HG03103 (cell line): ENCODE measurements around the gene MLEC.

Source experiments
- ATAC-seq: cut with Tn5 transposase; IDR thresholded peaks from one replicate; pipeline ENCODE4 v1.9.1; 2021; ENCODE audit warnings: low read depth; ENCODE audit not compliant: unreplicated experiment

MLEC gene, protein sequence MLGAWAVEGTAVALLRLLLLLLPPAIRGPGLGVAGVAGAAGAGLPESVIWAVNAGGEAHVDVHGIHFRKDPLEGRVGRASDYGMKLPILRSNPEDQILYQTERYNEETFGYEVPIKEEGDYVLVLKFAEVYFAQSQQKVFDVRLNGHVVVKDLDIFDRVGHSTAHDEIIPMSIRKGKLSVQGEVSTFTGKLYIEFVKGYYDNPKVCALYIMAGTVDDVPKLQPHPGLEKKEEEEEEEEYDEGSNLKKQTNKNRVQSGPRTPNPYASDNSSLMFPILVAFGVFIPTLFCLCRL

DNA sequence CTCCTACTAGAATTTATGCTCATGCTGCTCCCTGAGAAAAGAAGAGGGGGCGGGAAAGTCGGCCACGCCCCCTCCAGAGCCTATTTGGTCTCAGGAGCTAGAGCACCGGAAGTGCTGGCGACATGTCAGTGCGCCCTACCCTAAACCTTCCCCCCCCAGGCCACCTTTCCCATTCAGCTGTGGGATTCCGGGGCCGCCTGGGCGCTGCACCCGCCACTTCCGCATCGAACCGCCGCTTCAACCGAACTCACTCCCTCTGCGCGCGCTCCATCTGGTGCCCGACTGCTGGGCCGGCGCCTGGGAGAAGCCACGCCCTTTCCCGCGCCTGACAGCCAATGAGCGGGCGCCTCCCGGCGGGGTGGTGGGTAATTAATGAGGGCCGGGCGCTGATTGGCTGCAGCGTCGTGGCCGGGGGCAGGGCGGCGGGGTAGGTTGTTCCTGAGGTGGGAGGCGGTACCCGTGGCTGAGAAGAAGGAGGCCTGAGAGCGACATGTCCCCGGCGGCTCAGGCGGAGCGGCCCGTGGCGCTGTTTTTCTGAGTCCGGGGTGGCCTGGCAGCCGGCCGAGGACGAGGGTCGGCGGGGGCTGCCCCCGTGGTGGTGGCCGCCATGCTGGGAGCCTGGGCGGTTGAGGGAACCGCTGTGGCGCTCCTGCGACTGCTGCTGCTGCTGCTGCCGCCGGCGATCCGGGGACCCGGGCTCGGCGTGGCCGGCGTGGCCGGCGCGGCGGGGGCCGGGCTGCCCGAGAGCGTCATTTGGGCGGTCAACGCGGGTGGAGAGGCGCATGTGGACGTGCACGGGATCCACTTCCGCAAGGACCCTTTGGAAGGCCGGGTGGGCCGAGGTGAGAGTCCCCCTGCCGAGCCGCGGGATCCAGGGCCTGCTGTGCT, at the start of gene MLEC:
Gene MLEC, plus strand, starts transcription at position 460 of the 888 bp plus-strand sequence. Its CDS starts 148 bp downstream, at position 608.
- ATAC-seq = peak; percentile 57

- peak; percentile 59 for ATAC-seq
Measured at GRCh38 chr12:120639771-120640721, 46.9 kb upstream of the MLEC start, which contains the start of gene CABP1. TSS of gene CABP1 (plus strand) at chr12:120640626. CDS start at chr12:120640686, 60 bp downstream.

GRCh38 chr12:120640861-120641833, 45.8 kb upstream of the MLEC start:
- ATAC-seq = peak; percentile 33

DNA sequence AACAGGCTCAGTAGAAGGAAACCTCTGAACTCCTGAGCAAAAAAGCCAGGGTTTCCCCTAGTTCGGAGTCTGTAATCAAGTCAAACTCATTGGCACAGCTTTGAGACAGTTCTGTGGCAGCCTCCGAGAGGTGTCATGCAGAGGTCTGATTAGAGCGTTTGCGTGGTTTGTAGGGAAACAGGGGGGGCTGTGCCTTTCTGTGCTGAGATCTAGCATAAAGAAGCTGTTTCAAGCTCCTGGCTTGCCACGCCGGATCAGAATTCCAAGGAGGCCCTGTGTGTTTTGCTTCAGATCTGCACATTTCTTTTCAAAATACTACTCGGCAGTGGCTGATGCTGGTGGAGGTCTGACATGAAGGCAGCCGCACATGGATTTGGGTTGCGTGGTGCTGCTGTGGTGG, 44.8 kb upstream of the MLEC start:
- ATAC-seq = no peak

GRCh38 chr12:120642826-120643225, 44.1 kb upstream of the MLEC start:
- ATAC-seq = no peak

DNA sequence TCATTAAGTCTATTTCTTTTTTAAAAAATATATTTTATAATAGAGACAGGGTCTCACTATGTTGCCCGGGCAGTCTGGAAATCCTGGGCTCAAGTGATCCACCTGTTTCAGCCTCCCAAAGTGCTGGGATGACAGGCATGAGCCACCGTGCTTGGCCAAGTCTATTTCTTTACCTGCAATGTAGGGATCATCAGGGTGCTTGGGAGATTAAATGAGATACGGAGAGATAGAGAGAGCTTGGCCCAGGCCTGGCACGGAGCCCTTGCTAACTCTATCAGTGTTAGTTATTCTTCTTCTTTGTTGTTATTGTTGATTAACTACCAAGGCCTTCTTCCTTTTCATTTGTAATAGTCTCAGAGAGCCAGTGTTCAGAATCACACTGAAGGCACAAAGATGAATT, 43.4 kb upstream of the MLEC start:
- ATAC-seq = no peak

DNA sequence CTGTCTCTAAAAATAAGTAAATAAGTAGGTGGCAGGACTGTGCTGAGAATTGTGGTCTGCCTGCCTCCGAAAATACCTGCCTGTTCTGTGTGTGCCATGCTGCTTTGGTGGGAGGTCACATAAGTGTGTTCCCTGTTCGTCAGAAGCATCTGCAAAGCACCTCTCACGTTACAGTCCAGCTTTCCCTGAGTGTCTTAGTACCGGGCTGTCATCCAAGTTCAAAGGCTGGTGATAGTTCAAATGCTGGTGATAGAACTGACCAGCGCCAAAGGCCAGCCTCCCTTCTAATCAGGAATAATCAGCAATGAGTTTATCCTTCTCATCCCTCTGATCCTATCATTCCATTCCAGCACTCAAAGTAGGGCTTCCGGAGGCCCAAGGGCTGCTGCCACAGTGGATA, 40.9 kb upstream of the MLEC start:
- no peak for ATAC-seq

- no peak for ATAC-seq
Measured at GRCh38 chr12:120647375-120647755, 39.6 kb upstream of the MLEC start.

- ATAC-seq = no peak
Measured at GRCh38 chr12:120649442-120650232, 37.3 kb upstream of the MLEC start.

- no peak for ATAC-seq
Measured at GRCh38 chr12:120650233-120650690, 36.7 kb upstream of the MLEC start.

GRCh38 chr12:120651821-120652220, 35.1 kb upstream of the MLEC start:
- ATAC-seq = no peak

GRCh38 chr12:120652656-120653435, 34.1 kb upstream of the MLEC start:
- no peak for ATAC-seq

DNA sequence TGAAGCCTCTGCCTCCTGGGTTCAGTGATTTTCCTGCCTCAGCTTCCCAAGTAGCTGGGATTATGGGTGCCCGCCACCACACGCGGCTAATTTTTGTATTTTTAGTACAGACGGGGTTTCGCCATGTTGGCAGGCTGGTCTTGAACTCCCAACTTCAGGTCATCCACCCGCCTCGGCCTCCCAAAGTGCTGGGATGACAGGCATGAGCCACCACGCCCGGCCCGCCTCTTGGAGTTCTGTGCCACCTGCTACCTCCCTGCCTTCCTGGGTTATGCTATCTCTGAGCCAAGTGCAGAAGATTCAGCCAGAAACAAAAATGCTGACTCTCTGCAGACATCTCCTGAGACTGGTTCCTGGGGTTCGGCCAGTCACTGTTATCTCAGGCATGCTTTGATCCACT, 33.3 kb upstream of the MLEC start:
- ATAC-seq = no peak

- no peak for ATAC-seq
Measured at GRCh38 chr12:120654656-120655055, 32.3 kb upstream of the MLEC start.

DNA sequence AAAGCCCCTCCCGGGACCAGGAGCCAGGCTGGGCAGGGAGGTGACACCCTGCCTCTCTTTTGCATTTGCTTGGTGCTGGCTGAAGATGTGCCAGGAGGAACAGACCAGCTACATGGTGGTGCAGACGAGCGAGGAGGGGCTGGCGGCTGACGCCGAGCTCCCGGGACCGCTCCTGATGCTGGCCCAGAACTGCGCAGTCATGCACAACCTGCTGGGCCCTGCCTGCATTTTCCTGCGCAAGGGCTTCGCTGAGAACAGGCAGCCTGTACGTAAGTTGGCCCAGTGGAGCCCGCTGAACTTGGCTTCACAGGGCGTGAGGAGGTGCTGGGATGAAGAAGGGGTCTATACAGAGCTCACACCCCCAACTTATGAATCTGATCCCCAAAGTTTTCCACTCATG, 30.9 kb upstream of the MLEC start:
- no peak for ATAC-seq

- no peak for ATAC-seq
Measured at GRCh38 chr12:120658286-120659150, 28.4 kb upstream of the MLEC start.

- ATAC-seq = no peak
Measured at GRCh38 chr12:120659151-120659525, 27.8 kb upstream of the MLEC start.
